ENCODE results near the gene PPM1H. TPM values are rescaled to one million over a fixed set of nuclear protein-coding genes. Genes with fewer than 3 reads are reported as not detected.

The PPM1H gene
- total RNA-seq, 1 experiment from 2014 or later = 12.0 TPM

- H3K4me2 ChIP-seq (ENCODE audit: low read length) = no peak overlapping the region
- no peak overlapping the region for H3K4me3 ChIP-seq (ENCODE audit: low read length)
- CTCF ChIA-PET = no interaction called here
- no peaks in the 10 kb centered on the region; the same call in 1 of the 2 replicates for H3K36me3 ChIP-seq (ENCODE audit: low read depth, low read length)
- no peaks in the 10 kb centered on the region for H3F3A ChIP-seq (ENCODE audit: low read length, unreplicated experiment)
- no peak overlapping the region for H2AFZ ChIP-seq (ENCODE audit: low read length)
- H4K20me1 ChIP-seq (ENCODE audit: low read length) = no peaks in the 10 kb centered on the region
- H3K79me2 ChIP-seq (ENCODE audit: low read length) = no peaks in the 10 kb centered on the region
- H3K9ac ChIP-seq (ENCODE audit: low read length) = no peak overlapping the region
- intact Hi-C loops (cut with micrococcal nuclease) = no loop called here
- no peaks in the 10 kb centered on the region for H3K9me3 ChIP-seq (ENCODE audit: low read length)
- POLR2A ChIA-PET (ENCODE audit: unreplicated experiment) = no interaction called here
- no peak overlapping the region for H3K27ac ChIP-seq (ENCODE audit: low read length)
- BruUV-seq (replicated peaks) = no TSS peak
- ATAC-seq = no peak
- TF ChIP-seq EZH2 (IDR thresholded peaks at IDR 0.05; ENCODE audit: low read length, unreplicated experiment) (no peak), EZH2phosphoT487 (IDR thresholded peaks at IDR 0.05; ENCODE audit: borderline replicate concordance, low read length) (no peak), CTCF (conservative IDR thresholded peaks at IDR 0.05; ENCODE audit: low read depth, low read length) (no peak)
- no peaks in the 10 kb centered on the region for H3K9me2 ChIP-seq (replicated peaks; ENCODE audit: low read length)
- no peaks in the 10 kb centered on the region for H3K27me3 ChIP-seq (ENCODE audit: low read length)
- 0 out of 2 replicates have a peak, but pooled peaks cover under 1% of the 10 kb centered on the region for H3K4me1 ChIP-seq (ENCODE audit: insufficient read depth, low read length)
- DNase-seq = no peak
Measured at GRCh38 chr12:62646566-62646965, 288.4 kb downstream of the PPM1H start.

GRCh38 chr12:62643486-62643885, 291.5 kb downstream of the PPM1H start:
- H3F3A ChIP-seq (ENCODE audit: low read length, unreplicated experiment) = no peaks in the 10 kb centered on the region
- H3K27ac ChIP-seq (ENCODE audit: low read length) = no peak overlapping the region
- H3K27me3 ChIP-seq (ENCODE audit: low read length) = no peaks in the 10 kb centered on the region
- BruUV-seq (replicated peaks) = no TSS peak
- no peak for ATAC-seq
- no peak overlapping the region for H3K4me2 ChIP-seq (ENCODE audit: low read length)
- H3K4me3 ChIP-seq (ENCODE audit: low read length) = no peak overlapping the region
- ChIA-PET POLR2A (ENCODE audit: unreplicated experiment) (no interaction called here), CTCF (no interaction called here)
- intact Hi-C loops (cut with micrococcal nuclease) = no loop called here
- TF ChIP-seq CTCF (conservative IDR thresholded peaks at IDR 0.05; ENCODE audit: low read depth, low read length) = no peak
- no peak for TF ChIP-seq EZH2 (IDR thresholded peaks at IDR 0.05; ENCODE audit: low read length, unreplicated experiment)
- no peak for TF ChIP-seq EZH2phosphoT487 (IDR thresholded peaks at IDR 0.05; ENCODE audit: borderline replicate concordance, low read length)
- peaks cover 16% of the 10 kb centered on the region for H3K4me1 ChIP-seq (ENCODE audit: insufficient read depth, low read length)
- no peak overlapping the region for H3K9ac ChIP-seq (ENCODE audit: low read length)
- no peak for DNase-seq
- no peak overlapping the region for H2AFZ ChIP-seq (ENCODE audit: low read length)
- H3K79me2 ChIP-seq (ENCODE audit: low read length) = no peaks in the 10 kb centered on the region
- H3K36me3 ChIP-seq (ENCODE audit: low read depth, low read length) = no peaks in the 10 kb centered on the region; the same call in 1 of the 2 replicates
- no peaks in the 10 kb centered on the region for H4K20me1 ChIP-seq (ENCODE audit: low read length)
- no peaks in the 10 kb centered on the region for H3K9me2 ChIP-seq (replicated peaks; ENCODE audit: low read length)
- no peaks in the 10 kb centered on the region for H3K9me3 ChIP-seq (ENCODE audit: low read length)

- Histone ChIP-seq H3K4me3 (ENCODE audit: low read length) (no peak overlapping the region), H3K79me2 (ENCODE audit: low read length) (no peaks in the 10 kb centered on the region), H3K9ac (ENCODE audit: low read length) (no peak overlapping the region), H3K4me2 (ENCODE audit: low read length) (no peak overlapping the region), H3K27me3 (ENCODE audit: low read length) (no peaks in the 10 kb centered on the region), H4K20me1 (ENCODE audit: low read length) (no peaks in the 10 kb centered on the region), H3K9me2 (replicated peaks; ENCODE audit: low read length) (no peaks in the 10 kb centered on the region), H3K36me3 (ENCODE audit: low read depth, low read length) (no peaks in the 10 kb centered on the region), H3K9me3 (ENCODE audit: low read length) (no peaks in the 10 kb centered on the region), H3F3A (ENCODE audit: low read length, unreplicated experiment) (no peaks in the 10 kb centered on the region), H3K27ac (ENCODE audit: low read length) (no peak overlapping the region), H2AFZ (ENCODE audit: low read length) (no peak overlapping the region), H3K4me1 (ENCODE audit: insufficient read depth, low read length) (peaks cover 16% of the 10 kb centered on the region)
- POLR2A ChIA-PET (ENCODE audit: unreplicated experiment) = interaction anchor here (0.6 kb wide), 1 partner anchor 207 kb away, joined by 5 read pairs; no protein-coding TSS in a partner anchor
- no TSS peak for BruUV-seq (replicated peaks)
- DNase-seq (no peak), ATAC-seq (no peak)
- CTCF ChIA-PET = interaction anchor here (0.7 kb wide), 1 partner anchor 427 kb away, joined by 4 read pairs; no protein-coding TSS in a partner anchor
- intact Hi-C loops (cut with micrococcal nuclease) = no loop called here
- no peak for TF ChIP-seq CTCF (conservative IDR thresholded peaks at IDR 0.05; ENCODE audit: low read depth, low read length)
- TF ChIP-seq EZH2 (IDR thresholded peaks at IDR 0.05; ENCODE audit: low read length, unreplicated experiment) = no peak
- TF ChIP-seq EZH2phosphoT487 (IDR thresholded peaks at IDR 0.05; ENCODE audit: borderline replicate concordance, low read length) = no peak
Measured at GRCh38 chr12:62642486-62642885, 292.5 kb downstream of the PPM1H start.
